A673 (cell line): Measurements from ENCODE around the gene OR5AK2. TPM values are rescaled to one million over a fixed set of nuclear protein-coding genes. Genes with fewer than 3 reads are reported as not detected.

Experiments
- BruUV-seq: library from RNA; stranded (reverse); fragments of 400-500 nt; replicated peaks from 2 replicates; lab custom pipeline; 2021; lab: Mats Ljungman, UMichigan
- CTCF ChIA-PET: fragments of 300-600 bp; sonication (Branson Sonifier 250); formaldehyde crosslinking; loops from one replicate; lab custom pipeline; 2022; ENCODE audit warnings: antibody characterized with exemption; lab: Charles Lee
- POLR2A ChIA-PET: fragments of 300-600 bp; sonication (Branson Sonifier 250); formaldehyde crosslinking; loops from one replicate; lab custom pipeline; 2022; ENCODE audit warnings: antibody characterized with exemption; ENCODE audit not compliant: low non-redundant PET; lab: Charles Lee
- DNase-seq: peaks from one replicate; pipeline ENCODE4 v3.0.0-alpha.2; 2015; ENCODE audit warnings: low spot score
- H3K27ac ChIP-seq: fragments of 200-600 bp; sonication (generic); 2 replicates; pipeline ENCODE4 v1.5.1; 2016; ENCODE audit warnings: mixed run types, low read depth, mild to moderate bottlenecking, mixed read lengths, antibody characterized with exemption, low read length; ENCODE audit not compliant: poor library complexity, severe bottlenecking
- H3K27me3 ChIP-seq: fragments of 200-600 bp; sonication (generic); replicated peaks from 2 replicates; pipeline ENCODE4 v1.6.1; 2017; ENCODE audit warnings: mixed run types, low read depth, mild to moderate bottlenecking, mixed read lengths, antibody characterized with exemption, low read length; ENCODE audit not compliant: insufficient read depth, poor library complexity
- H3K36me3 ChIP-seq: fragments of 200-600 bp; sonication (generic); 2 replicates; pipeline ENCODE4 v1.6.1; 2016; ENCODE audit warnings: mixed run types, mild to moderate bottlenecking, mixed read lengths, antibody characterized with exemption, low read length; ENCODE audit not compliant: insufficient read depth, poor library complexity, severe bottlenecking
- H3K4me1 ChIP-seq: fragments of 200-600 bp; sonication (generic); 2 replicates; pipeline ENCODE4 v1.6.1; 2017; ENCODE audit warnings: mixed run types, mild to moderate bottlenecking, mixed read lengths, antibody characterized with exemption, low read length; ENCODE audit not compliant: insufficient read depth, poor library complexity, severe bottlenecking
- H3K4me3 ChIP-seq: fragments of 200-600 bp; sonication (generic); 2 replicates; pipeline ENCODE4 v1.5.1; 2016; ENCODE audit warnings: low read depth, mixed run types, mild to moderate bottlenecking, mixed read lengths, low read length; ENCODE audit not compliant: poor library complexity, severe bottlenecking
- H3K9me3 ChIP-seq: fragments of 200-600 bp; sonication (generic); 2 replicates; pipeline ENCODE4 v1.6.1; 2016; ENCODE audit warnings: mixed run types, low read depth, mild to moderate bottlenecking, mixed read lengths, antibody characterized with exemption, low read length; ENCODE audit not compliant: poor library complexity, severe bottlenecking
- EZH2 ChIP-seq: fragments of 200-600 bp; sonication (generic); IDR thresholded peaks from 2 replicates; pipeline ENCODE4 v1.6.1; 2017; ENCODE audit warnings: borderline replicate concordance, low read depth, mild to moderate bottlenecking, mixed read lengths, antibody characterized with exemption, low read length; ENCODE audit not compliant: poor library complexity, severe bottlenecking
- intact Hi-C: fragments of 100-400 bp; cut with micrococcal nuclease; formaldehyde crosslinking; loops from one replicate; pipeline ENCODE4 v1.10.0; 2022; ENCODE audit not compliant: unreplicated experiment
- total RNA-seq: library from RNA; stranded (reverse); gene quantifications from 2 replicates; pipeline ENCODE4 v1.2.3, GENCODE V29; 2021
- TF ChIP-seq, protein P1 (sequence below): fragments of 300-800, 200-600 bp; sonication (generic); conservative IDR thresholded peaks from 2 replicates; pipeline ENCODE4 v1.5.1; 2017; ENCODE audit warnings: low read depth, mild to moderate bottlenecking, antibody characterized with exemption, low read length, moderate library complexity, mixed read lengths

The OR5AK2 gene
- total RNA-seq, 1 experiment from 2014 or later, result not detected

DNA sequence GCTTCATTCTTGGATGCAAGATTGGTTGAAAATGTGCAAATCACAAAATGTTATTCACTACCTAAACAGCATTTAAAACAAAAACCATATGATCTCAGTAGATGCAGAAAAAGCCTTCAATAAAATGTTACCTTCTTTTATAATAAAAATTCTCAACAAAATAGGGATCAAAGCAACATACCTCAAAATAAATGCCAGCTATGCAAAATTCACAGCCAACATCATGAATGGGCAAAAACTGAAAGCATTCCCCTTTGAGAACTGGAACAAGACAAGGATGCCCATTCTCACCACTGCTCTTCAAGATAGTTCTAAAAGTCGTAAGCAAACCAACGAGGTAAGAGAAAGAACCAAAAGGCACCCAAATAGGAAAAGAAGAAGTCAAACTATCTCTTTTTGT, 2.0 kb downstream of the OR5AK2 start:
- DNase-seq, result no peak
- no peak for TF ChIP-seq EZH2
- TF ChIP-seq, protein P1, sequence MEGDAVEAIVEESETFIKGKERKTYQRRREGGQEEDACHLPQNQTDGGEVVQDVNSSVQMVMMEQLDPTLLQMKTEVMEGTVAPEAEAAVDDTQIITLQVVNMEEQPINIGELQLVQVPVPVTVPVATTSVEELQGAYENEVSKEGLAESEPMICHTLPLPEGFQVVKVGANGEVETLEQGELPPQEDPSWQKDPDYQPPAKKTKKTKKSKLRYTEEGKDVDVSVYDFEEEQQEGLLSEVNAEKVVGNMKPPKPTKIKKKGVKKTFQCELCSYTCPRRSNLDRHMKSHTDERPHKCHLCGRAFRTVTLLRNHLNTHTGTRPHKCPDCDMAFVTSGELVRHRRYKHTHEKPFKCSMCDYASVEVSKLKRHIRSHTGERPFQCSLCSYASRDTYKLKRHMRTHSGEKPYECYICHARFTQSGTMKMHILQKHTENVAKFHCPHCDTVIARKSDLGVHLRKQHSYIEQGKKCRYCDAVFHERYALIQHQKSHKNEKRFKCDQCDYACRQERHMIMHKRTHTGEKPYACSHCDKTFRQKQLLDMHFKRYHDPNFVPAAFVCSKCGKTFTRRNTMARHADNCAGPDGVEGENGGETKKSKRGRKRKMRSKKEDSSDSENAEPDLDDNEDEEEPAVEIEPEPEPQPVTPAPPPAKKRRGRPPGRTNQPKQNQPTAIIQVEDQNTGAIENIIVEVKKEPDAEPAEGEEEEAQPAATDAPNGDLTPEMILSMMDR, result no peak
- H3K9me3 ChIP-seq, result no peaks in the 10 kb centered on the region
- CTCF ChIA-PET, result no interaction called here
- no peaks in the 10 kb centered on the region for H3K36me3 ChIP-seq
- intact Hi-C loops, result no loop called here
- POLR2A ChIA-PET, result no interaction called here
- no peaks in the 10 kb centered on the region for H3K4me1 ChIP-seq
- no TSS peak for BruUV-seq
- no peak overlapping the region for H3K27ac ChIP-seq
- no peak overlapping the region for H3K4me3 ChIP-seq
- H3K27me3 ChIP-seq, result no peaks in the 10 kb centered on the region

- TF ChIP-seq, protein P1, result no peak
- no peak for TF ChIP-seq EZH2
- H3K36me3 ChIP-seq, result no peaks in the 10 kb centered on the region
- no peaks in the 10 kb centered on the region for H3K9me3 ChIP-seq
- no peak for DNase-seq
- CTCF ChIA-PET, result no interaction called here
- no peak overlapping the region for H3K4me3 ChIP-seq
- no peaks in the 10 kb centered on the region for H3K27me3 ChIP-seq
- no peak overlapping the region for H3K27ac ChIP-seq
- BruUV-seq, result no TSS peak
- H3K4me1 ChIP-seq, result no peaks in the 10 kb centered on the region
- intact Hi-C loops, result no loop called here
- POLR2A ChIA-PET, result no interaction called here
These were observed 5.8 kb downstream of the OR5AK2 start for GRCh38 chr11:56994532-56994931.

DNA sequence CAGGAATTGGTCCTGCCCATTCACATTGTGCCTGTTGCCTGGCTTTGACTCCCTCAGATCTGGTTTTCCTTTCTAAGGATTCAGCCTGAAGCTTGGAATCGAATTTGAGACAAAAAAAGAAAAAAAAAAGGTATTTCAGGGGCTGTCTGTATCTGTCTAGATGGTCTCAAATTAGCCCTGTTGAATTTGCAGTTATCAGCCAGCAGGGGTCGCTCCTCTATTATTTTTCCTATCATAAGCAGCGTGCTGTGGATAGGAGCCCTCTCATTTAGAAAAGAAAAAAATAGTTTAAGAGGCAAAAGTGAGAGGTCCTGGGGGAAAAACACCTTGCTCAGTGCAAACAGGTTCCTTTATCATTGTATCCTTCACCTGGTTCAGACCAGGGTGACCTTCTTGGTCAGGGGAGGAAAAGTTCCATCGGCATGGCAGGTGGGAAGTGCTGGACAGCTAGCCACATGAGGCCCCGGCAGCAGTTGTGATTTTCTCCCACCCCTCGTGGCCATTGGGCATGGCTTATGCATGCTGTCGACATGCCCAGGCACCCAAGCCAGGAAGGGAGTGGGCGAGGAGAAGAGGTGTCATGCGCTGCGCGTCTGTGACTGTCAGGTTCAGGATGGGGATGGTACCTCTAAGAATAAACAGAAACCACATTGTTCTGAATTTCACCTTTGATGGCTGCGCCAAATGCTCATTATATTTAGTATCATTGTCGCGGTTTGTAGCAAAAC, 13.1 kb downstream of the OR5AK2 start:
- ChIA-PET CTCF (no interaction called here), POLR2A (no interaction called here)
- BruUV-seq, result no TSS peak
- no peak overlapping the region for H3K27ac ChIP-seq
- H3K9me3 ChIP-seq, result peaks cover 7% of the 10 kb centered on the region
- peak; percentile 5 for DNase-seq
- H3K4me1 ChIP-seq, result no peaks in the 10 kb centered on the region
- H3K36me3 ChIP-seq, result no peaks in the 10 kb centered on the region
- no peaks in the 10 kb centered on the region for H3K27me3 ChIP-seq
- intact Hi-C loops, result loop anchor here (1.0 kb wide), 1 partner anchor 247 kb away; no protein-coding TSS in a partner anchor
- no peak overlapping the region for H3K4me3 ChIP-seq
- TF ChIP-seq EZH2, result no peak
- TF ChIP-seq, protein P1, result peak; percentile 52
